SK-N-SH treated with all-trans-retinoic acid at 6 μM for 48 hours (cell line): ENCODE data around the gene YPEL4.

ENCODE experiments used
- CSDC2 ChIP-seq: fragments of 250-450 bp; sonication (Bioruptor Pico); IDR thresholded peaks from 2 replicates; pipeline ENCODE4 v1.5.0; 2020; ENCODE audit warnings: mild to moderate bottlenecking, moderate library complexity
- OSR1 ChIP-seq: fragments of 250-450 bp; sonication (Bioruptor Pico); IDR thresholded peaks from 2 replicates; pipeline ENCODE4 v1.8.0; 2022; ENCODE audit warnings: moderate library complexity, mild to moderate bottlenecking, inconsistent platforms
- PPARA ChIP-seq: fragments of 250-450 bp; sonication (Bioruptor Pico); IDR thresholded peaks from 2 replicates; pipeline ENCODE4 v1.5.0; 2020; ENCODE audit warnings: mild to moderate bottlenecking, borderline replicate concordance

DNA sequence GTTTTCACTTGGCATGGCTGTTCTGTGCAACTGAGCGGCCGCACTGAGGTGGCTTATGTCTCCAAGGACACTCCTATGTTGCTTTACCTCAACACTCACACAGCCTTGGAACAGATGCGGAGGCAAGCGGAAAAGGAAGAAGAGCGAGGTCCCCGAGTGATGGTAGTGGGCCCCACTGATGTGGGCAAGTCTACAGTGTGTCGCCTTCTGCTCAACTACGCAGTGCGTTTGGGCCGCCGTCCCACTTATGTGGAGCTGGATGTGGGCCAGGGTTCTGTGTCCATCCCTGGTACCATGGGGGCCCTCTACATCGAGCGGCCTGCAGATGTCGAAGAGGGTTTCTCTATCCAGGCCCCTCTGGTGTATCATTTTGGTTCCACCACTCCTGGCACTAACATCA is 10.0 kb upstream of the YPEL4 start:
- no peak for TF ChIP-seq PPARA
- no peak for TF ChIP-seq OSR1 (CRISPR knock-in tag)
- no peak for TF ChIP-seq CSDC2
